ENCODE measurements around the gene PLEKHB1.

PLEKHB1 gene

GRCh38 chr11:73648121-73648520 is 1.7 kb downstream of the PLEKHB1 start:
- H3K4me3 ChIP-seq (ENCODE audit: low read depth, low read length) = no peak overlapping the region
- TF ChIP-seq CTCF (IDR thresholded peaks at IDR 0.05; ENCODE audit: insufficient read depth, low read depth, low read length, missing control alignments) = no peak

GRCh38 chr11:73648571-73649046 is 2.2 kb downstream of the PLEKHB1 start:
- DNase-seq (ENCODE audit: low read depth) = no peak
- no peak for TF ChIP-seq CTCF (IDR thresholded peaks at IDR 0.05; ENCODE audit: insufficient read depth, low read depth, low read length, missing control alignments)
- no peak overlapping the region for H3K4me3 ChIP-seq (ENCODE audit: low read depth, low read length)

More at GRCh38 chr11:73648121-73648520, 1.7 kb downstream of the PLEKHB1 start:
- no peak for DNase-seq (ENCODE audit: low read depth)

- no peak overlapping the region for H3K4me3 ChIP-seq (ENCODE audit: low read depth, low read length)
- no peak for TF ChIP-seq CTCF (IDR thresholded peaks at IDR 0.05; ENCODE audit: insufficient read depth, low read depth, low read length, missing control alignments)
- DNase-seq (ENCODE audit: low read depth) = no peak
Measured at GRCh38 chr11:73649206-73649605, 2.8 kb downstream of the PLEKHB1 start.

GRCh38 chr11:73650400-73650799 is 4.0 kb downstream of the PLEKHB1 start:
- no peak for TF ChIP-seq CTCF (IDR thresholded peaks at IDR 0.05; ENCODE audit: insufficient read depth, low read depth, low read length, missing control alignments)
- DNase-seq (ENCODE audit: low read depth) = no peak
- no peak overlapping the region for H3K4me3 ChIP-seq (ENCODE audit: low read depth, low read length)

- DNase-seq (ENCODE audit: low read depth) = no peak
- no peak overlapping the region for H3K4me3 ChIP-seq (ENCODE audit: low read depth, low read length)
- TF ChIP-seq CTCF (IDR thresholded peaks at IDR 0.05; ENCODE audit: insufficient read depth, low read depth, low read length, missing control alignments) = no peak
Measured at GRCh38 chr11:73651252-73651651, 4.9 kb downstream of the PLEKHB1 start.

GRCh38 chr11:73651661-73652045 is 5.3 kb downstream of the PLEKHB1 start:
- no peak for TF ChIP-seq CTCF (IDR thresholded peaks at IDR 0.05; ENCODE audit: insufficient read depth, low read depth, low read length, missing control alignments)
- DNase-seq (ENCODE audit: low read depth) = no peak

GRCh38 chr11:73652046-73652730 is 5.8 kb downstream of the PLEKHB1 start:
- DNase-seq (ENCODE audit: low read depth) = no peak
- TF ChIP-seq CTCF (IDR thresholded peaks at IDR 0.05; ENCODE audit: insufficient read depth, low read depth, low read length, missing control alignments) = no peak
- no peak overlapping the region for H3K4me3 ChIP-seq (ENCODE audit: low read depth, low read length)

More at GRCh38 chr11:73651661-73652045, 5.3 kb downstream of the PLEKHB1 start:
- H3K4me3 ChIP-seq (ENCODE audit: low read depth, low read length) = no peak overlapping the region

All from GM12865 (cell line).